ENCODE data around the gene PBX1.

DNA sequence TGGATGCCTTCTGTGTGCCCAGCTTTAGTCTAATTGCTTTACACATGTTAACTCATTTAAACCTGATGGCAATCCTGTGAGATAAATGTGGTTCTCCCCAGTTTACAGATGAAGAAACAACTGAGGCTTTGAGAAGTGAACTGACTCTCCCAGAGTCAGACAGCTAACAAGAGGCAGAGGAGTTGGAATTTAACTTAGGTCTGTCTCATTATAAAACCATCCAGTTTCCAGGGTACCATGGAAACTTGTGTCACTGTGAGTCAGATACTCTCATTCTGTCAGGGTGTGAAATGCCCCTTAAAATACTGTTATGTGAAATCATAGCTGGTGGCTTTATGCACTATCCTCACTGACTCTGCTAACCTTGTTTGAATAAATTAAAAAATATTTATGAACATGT is 206.6 kb downstream of the PBX1 start:
- TF ChIP-seq CTCF (IDR thresholded peaks at IDR 0.05) (no peak), EP300 (IDR thresholded peaks at IDR 0.05) (no peak), POLR2A (IDR thresholded peaks at IDR 0.05) (no peak)
